DOHH2 (cell line): ENCODE results near the gene B3GNT8.

Source experiments
- H3F3A ChIP-seq: fragments of 200-600 bp; sonication (generic), shearing (Covaris generic); 2 replicates; pipeline ENCODE4 v1.6.0; 2016; ENCODE audit warnings: antibody characterized with exemption, mild to moderate bottlenecking; ENCODE audit not compliant: control insufficient read depth, insufficient read depth
- H3K27ac ChIP-seq: fragments of 200-600 bp; sonication (generic); 2 replicates; pipeline ENCODE4 v1.5.1; 2014; ENCODE audit warnings: low read depth, mild to moderate bottlenecking, low read length, moderate library complexity
- H3K27me3 ChIP-seq: fragments of 200-600 bp; sonication (generic); 2 replicates; pipeline ENCODE4 v1.6.1; 2014; ENCODE audit warnings: mild to moderate bottlenecking, low read length, mixed read lengths; ENCODE audit not compliant: control insufficient read depth
- H3K36me3 ChIP-seq: fragments of 200-600 bp; sonication (generic); 2 replicates; pipeline ENCODE4 v1.6.1; 2014; ENCODE audit warnings: mild to moderate bottlenecking, low read length, moderate library complexity, mixed read lengths; ENCODE audit not compliant: control insufficient read depth
- H3K4me1 ChIP-seq: fragments of 200-600 bp; sonication (generic); 2 replicates; pipeline ENCODE4 v1.6.1; 2014; ENCODE audit warnings: mild to moderate bottlenecking, low read length, mixed read lengths; ENCODE audit not compliant: control insufficient read depth
- H3K4me2 ChIP-seq: fragments of 200-600 bp; sonication (generic); 2 replicates; pipeline ENCODE4 v1.6.0; 2014; ENCODE audit warnings: mild to moderate bottlenecking, low read length, moderate library complexity
- H3K4me3 ChIP-seq: fragments of 200-600 bp; sonication (generic); 2 replicates; pipeline ENCODE4 v1.5.1; 2014; ENCODE audit warnings: mild to moderate bottlenecking, low read length, mixed read lengths
- H3K79me2 ChIP-seq: fragments of 200-600 bp; sonication (generic); 2 replicates; pipeline ENCODE4 v1.6.1; 2014; ENCODE audit warnings: mild to moderate bottlenecking, low read length, mixed read lengths; ENCODE audit not compliant: control insufficient read depth
- H3K9me2 ChIP-seq: fragments of 200-600 bp; sonication (generic); replicated peaks from 2 replicates; pipeline ENCODE4 v1.6.1; 2014; ENCODE audit warnings: mild to moderate bottlenecking, low read length, mixed read lengths; ENCODE audit not compliant: control insufficient read depth
- H3K9me3 ChIP-seq: fragments of 200-600 bp; sonication (generic); 2 replicates; pipeline ENCODE4 v1.6.1; 2014; ENCODE audit warnings: antibody characterized with exemption, low read length, mixed read lengths; ENCODE audit not compliant: control insufficient read depth, insufficient read depth
- H4K20me1 ChIP-seq: fragments of 200-600 bp; sonication (generic); 2 replicates; pipeline ENCODE4 v1.6.0; 2014; ENCODE audit warnings: low read depth, mild to moderate bottlenecking, antibody characterized with exemption, low read length, moderate library complexity; ENCODE audit not compliant: control insufficient read depth, insufficient read depth
- CTCF ChIP-seq: fragments of 200-600 bp; sonication (generic); IDR thresholded peaks from one replicate; pipeline ENCODE4 v1.5.1; 2014; ENCODE audit warnings: antibody characterized with exemption, mild to moderate bottlenecking, low read depth, low read length; ENCODE audit not compliant: poor library complexity, severe bottlenecking
- EZH2phosphoT487 ChIP-seq: fragments of 200-600 bp; sonication (generic); IDR thresholded peaks from 2 replicates; pipeline ENCODE4 v1.6.1; 2017; ENCODE audit warnings: borderline replicate concordance, mild to moderate bottlenecking, antibody characterized with exemption, low read length, moderate library complexity, mixed read lengths

B3GNT8 gene

DNA sequence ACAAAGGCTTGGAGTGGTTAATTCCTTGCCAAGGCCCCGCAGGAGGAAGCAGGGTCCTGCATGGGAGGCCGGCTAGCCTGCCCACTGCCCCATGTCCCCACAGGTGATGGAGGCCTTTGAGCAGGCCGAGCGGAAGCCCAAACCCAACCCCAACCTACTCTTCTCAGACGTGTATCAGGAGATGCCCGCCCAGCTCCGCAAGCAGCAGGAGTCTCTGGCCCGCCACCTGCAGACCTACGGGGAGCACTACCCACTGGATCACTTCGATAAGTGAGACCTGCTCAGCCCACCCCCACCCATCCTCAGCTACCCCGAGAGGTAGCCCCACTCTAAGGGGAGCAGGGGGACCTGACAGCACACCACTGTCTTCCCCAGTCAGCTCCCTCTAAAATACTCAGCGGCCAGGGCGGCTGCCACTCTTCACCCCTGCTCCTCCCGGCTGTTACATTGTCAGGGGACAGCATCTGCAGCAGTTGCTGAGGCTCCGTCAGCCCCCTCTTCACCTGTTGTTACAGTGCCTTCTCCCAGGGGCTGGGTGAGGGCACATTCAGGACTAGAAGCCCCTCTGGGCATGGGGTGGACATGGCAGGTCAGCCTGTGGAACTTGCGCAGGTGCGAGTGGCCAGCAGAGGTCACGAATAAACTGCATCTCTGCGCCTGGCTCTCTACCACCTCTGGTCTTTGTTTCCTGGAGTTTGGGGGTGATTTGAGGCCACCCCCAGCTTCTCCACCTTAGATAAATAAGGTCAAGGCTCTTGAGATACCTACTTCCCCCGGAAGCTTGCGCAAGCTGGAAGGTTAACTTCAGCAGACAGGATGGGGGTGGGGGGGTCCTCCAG lies 2.6 kb downstream of the B3GNT8 start:
- Histone ChIP-seq H3K79me2 (no peaks in the 10 kb centered on the region), H3K36me3 (peaks cover 10% of the 10 kb centered on the region; the same call in 1 of the 2 replicates), H3K27ac (no peak overlapping the region), H3K4me3 (no peak overlapping the region), H3K4me2 (no peak overlapping the region), H3K9me2 (no peaks in the 10 kb centered on the region), H3K4me1 (peaks cover 17% of the 10 kb centered on the region), H3K9me3 (no peaks in the 10 kb centered on the region), H3F3A (no peaks in the 10 kb centered on the region), H4K20me1 (no peaks in the 10 kb centered on the region), H3K27me3 (no peaks in the 10 kb centered on the region)
- TF ChIP-seq EZH2phosphoT487 (no peak), CTCF (no peak)

DNA sequence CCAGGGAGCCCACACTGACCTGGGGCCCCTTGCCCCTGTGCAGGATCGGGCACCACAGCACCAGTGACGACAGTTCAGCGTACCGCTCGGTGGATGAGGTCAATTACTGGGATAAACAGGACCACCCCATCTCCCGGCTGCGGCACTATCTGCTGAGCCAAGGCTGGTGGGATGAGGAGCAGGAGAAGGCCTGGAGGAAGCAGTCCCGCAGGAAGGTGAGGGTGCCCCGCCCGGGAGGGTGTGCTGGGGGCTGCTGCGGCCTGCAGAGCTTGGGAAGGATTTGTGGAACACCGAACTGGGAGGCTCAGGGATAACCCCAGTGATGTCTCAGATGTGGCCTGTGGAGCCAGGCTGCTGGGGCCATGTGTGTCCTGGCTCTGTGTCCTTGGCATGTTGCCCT lies 4.2 kb downstream of the B3GNT8 start:
- H3K4me2 ChIP-seq: no peak overlapping the region
- H3K9me2 ChIP-seq: no peaks in the 10 kb centered on the region
- no peaks in the 10 kb centered on the region for H3K27me3 ChIP-seq
- no peak overlapping the region for H3K27ac ChIP-seq
- peaks cover 9% of the 10 kb centered on the region for H3K4me1 ChIP-seq
- H3K36me3 ChIP-seq: peaks cover 13% of the 10 kb centered on the region; the same call in 1 of the 2 replicates
- no peaks in the 10 kb centered on the region for H3K9me3 ChIP-seq
- TF ChIP-seq CTCF (no peak), EZH2phosphoT487 (no peak)
- no peak overlapping the region for H3K4me3 ChIP-seq
- no peaks in the 10 kb centered on the region for H3F3A ChIP-seq
- H3K79me2 ChIP-seq: no peaks in the 10 kb centered on the region
- no peaks in the 10 kb centered on the region for H4K20me1 ChIP-seq

DNA sequence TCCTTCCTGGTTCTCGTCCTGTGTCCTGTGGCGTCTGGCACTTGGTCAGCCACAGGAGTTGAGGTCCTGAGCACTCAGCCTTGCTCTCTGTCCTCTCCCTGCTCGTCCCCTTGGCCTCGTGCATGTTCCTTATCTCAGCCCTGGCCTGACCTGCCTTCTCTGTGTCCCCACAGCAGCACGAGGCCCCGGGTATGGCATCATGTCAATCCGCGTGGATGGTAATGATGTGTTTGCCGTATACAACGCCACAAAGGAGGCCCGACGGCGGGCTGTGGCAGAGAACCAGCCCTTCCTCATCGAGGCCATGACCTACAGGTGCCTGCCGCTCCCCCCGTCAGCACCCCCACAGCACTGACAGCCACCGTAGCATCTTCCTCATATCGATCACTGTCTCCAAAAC lies 4.7 kb downstream of the B3GNT8 start:
- TF ChIP-seq EZH2phosphoT487 (no peak), CTCF (no peak)
- H3K9me3 ChIP-seq: no peaks in the 10 kb centered on the region
- H3K4me1 ChIP-seq: peaks cover 4% of the 10 kb centered on the region; the same call in 1 of the 2 replicates
- no peaks in the 10 kb centered on the region for H3K79me2 ChIP-seq
- H3K27me3 ChIP-seq: no peaks in the 10 kb centered on the region
- H3K4me3 ChIP-seq: no peak overlapping the region
- H3K4me2 ChIP-seq: no peak overlapping the region
- H3K36me3 ChIP-seq: peaks cover 13% of the 10 kb centered on the region; the same call in 1 of the 2 replicates
- no peaks in the 10 kb centered on the region for H3F3A ChIP-seq
- no peaks in the 10 kb centered on the region for H3K9me2 ChIP-seq
- no peak overlapping the region for H3K27ac ChIP-seq
- H4K20me1 ChIP-seq: no peaks in the 10 kb centered on the region
